Thoracic aorta (tissue), 2 donors: ENCODE data around the gene MUL1. TPM values are rescaled to one million over a fixed set of nuclear protein-coding genes. Genes with fewer than 3 reads are reported as not detected.
"Not testable (repeated sequence)": the region's sequence is repeated elsewhere in the genome, so short reads cannot be mapped to it uniquely, and the experiment has no call there.

Experiments used
- ATAC-seq: fragments of 150-250 bp; one replicate; pipeline ENCODE4 v1.8.0; 2017; ENCODE audit warnings: low read depth; ENCODE audit not compliant: insufficient number of reproducible peaks, low FRiP score
- DNase-seq: peaks from one replicate; pipeline ENCODE4 v3.0.0-alpha.2; 2020; ENCODE audit warnings: low spot score
- H3K27ac ChIP-seq, 2 donors: fragments of 200-600 bp; sonication (generic); 1 replicate in 1 of 2; 2 replicates in 1 of 2; pipeline ENCODE4 v1.5.1; 2016; ENCODE audit warnings: mild to moderate bottlenecking in 2 of 2, moderate library complexity in 2 of 2
- H3K27me3 ChIP-seq: fragments of 200-600 bp; sonication (generic); replicated peaks from 2 replicates; pipeline ENCODE4 v1.6.0; 2016; ENCODE audit warnings: mild to moderate bottlenecking; ENCODE audit not compliant: insufficient read depth
- H3K36me3 ChIP-seq: fragments of 200-600 bp; sonication (generic); one replicate; pipeline ENCODE4 v1.5.1; 2016
- H3K4me1 ChIP-seq, 2 donors: fragments of 200-600 bp; sonication (generic); 1 replicate in 1 of 2; 2 replicates in 1 of 2; pipeline versions ENCODE4 v1.5.1 to v1.6.0; 2016; ENCODE audit warnings: low read depth in 2 of 2, mild to moderate bottlenecking in 1 of 2; ENCODE audit not compliant: control insufficient read depth in 1 of 2
- H3K4me3 ChIP-seq: fragments of 200-600 bp; sonication (generic); 2 replicates; pipeline ENCODE4 v1.5.1; 2016; ENCODE audit warnings: mild to moderate bottlenecking
- H3K9me3 ChIP-seq: fragments of 200-600 bp; sonication (generic); 2 replicates; pipeline ENCODE4 v1.5.1; 2016
- total RNA-seq, 2 donors: library from RNA; depleted of rRNA; stranded (reverse); fragments of >200 nt; gene quantifications; one replicate each; pipeline versions ENCODE4 v1.1.0 to v1.2.3, GENCODE V29; 2016
- TF ChIP-seq, protein P1 (sequence below): fragments of 200-600 bp; sonication (generic); IDR thresholded peaks from one replicate; pipeline ENCODE4 v1.5.1; 2019; ENCODE audit warnings: antibody characterized with exemption

The MUL1 gene
- total RNA-seq, 2 donors from 2014 or later: 27.2 to 41.8 TPM

GRCh38 chr1:20528221-20528620 is 20.3 kb upstream of the MUL1 start:
- peaks cover 3% of the 10 kb centered on the region for H3K27me3 ChIP-seq

DNA sequence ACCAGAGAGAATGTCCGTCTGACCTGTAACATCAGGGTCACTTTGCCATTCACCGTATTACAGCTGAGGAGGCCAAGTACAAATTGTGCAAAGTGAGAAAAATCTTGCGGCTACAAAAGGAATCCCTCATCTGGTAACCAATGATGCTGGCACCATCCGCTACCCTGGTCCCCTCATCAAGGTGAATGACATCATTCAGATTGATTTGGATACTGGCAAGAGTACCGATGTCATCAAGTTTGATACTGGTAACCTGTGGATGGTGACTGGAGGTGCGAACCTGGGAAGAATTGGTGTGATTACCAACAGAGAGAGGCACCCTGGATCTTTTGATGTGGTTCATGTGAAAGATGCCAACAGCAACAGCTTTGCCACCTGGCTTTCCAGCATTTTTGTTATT is 18.3 kb upstream of the MUL1 start:
- H3K27ac ChIP-seq: no peak overlapping the region
- no peak for ATAC-seq
- TF ChIP-seq, protein P1, sequence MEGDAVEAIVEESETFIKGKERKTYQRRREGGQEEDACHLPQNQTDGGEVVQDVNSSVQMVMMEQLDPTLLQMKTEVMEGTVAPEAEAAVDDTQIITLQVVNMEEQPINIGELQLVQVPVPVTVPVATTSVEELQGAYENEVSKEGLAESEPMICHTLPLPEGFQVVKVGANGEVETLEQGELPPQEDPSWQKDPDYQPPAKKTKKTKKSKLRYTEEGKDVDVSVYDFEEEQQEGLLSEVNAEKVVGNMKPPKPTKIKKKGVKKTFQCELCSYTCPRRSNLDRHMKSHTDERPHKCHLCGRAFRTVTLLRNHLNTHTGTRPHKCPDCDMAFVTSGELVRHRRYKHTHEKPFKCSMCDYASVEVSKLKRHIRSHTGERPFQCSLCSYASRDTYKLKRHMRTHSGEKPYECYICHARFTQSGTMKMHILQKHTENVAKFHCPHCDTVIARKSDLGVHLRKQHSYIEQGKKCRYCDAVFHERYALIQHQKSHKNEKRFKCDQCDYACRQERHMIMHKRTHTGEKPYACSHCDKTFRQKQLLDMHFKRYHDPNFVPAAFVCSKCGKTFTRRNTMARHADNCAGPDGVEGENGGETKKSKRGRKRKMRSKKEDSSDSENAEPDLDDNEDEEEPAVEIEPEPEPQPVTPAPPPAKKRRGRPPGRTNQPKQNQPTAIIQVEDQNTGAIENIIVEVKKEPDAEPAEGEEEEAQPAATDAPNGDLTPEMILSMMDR: no peak
- H3K4me3 ChIP-seq: no peak overlapping the region
- H3K27me3 ChIP-seq: peaks cover 3% of the 10 kb centered on the region
- H3K4me1 ChIP-seq: no peaks in the 10 kb centered on the region
- H3K9me3 ChIP-seq: no peaks in the 10 kb centered on the region
- no peak for DNase-seq
- H3K36me3 ChIP-seq: no peaks in the 10 kb centered on the region

More at GRCh38 chr1:20528221-20528620, 20.3 kb upstream of the MUL1 start:
- TF ChIP-seq, protein P1: no peak
- H3K9me3 ChIP-seq: no peaks in the 10 kb centered on the region
- no peaks in the 10 kb centered on the region for H3K36me3 ChIP-seq
- H3K4me1 ChIP-seq: no peaks in the 10 kb centered on the region
- H3K4me3 ChIP-seq: no peak overlapping the region
- H3K27ac ChIP-seq: no peak overlapping the region
- DNase-seq (no peak), ATAC-seq (no peak)

GRCh38 chr1:20521960-20522861 is 14.3 kb upstream of the MUL1 start:
- DNase-seq: peak; percentile 43
- Histone ChIP-seq H3K27ac (no peak overlapping the region), H3K4me1 (no peaks in the 10 kb centered on the region), H3K4me3 (no peak overlapping the region), H3K9me3 (no peaks in the 10 kb centered on the region), H3K36me3 (no peaks in the 10 kb centered on the region), H3K27me3 (no peaks in the 10 kb centered on the region)
- TF ChIP-seq, protein P1: peak; percentile 88
- no peak for ATAC-seq

DNA sequence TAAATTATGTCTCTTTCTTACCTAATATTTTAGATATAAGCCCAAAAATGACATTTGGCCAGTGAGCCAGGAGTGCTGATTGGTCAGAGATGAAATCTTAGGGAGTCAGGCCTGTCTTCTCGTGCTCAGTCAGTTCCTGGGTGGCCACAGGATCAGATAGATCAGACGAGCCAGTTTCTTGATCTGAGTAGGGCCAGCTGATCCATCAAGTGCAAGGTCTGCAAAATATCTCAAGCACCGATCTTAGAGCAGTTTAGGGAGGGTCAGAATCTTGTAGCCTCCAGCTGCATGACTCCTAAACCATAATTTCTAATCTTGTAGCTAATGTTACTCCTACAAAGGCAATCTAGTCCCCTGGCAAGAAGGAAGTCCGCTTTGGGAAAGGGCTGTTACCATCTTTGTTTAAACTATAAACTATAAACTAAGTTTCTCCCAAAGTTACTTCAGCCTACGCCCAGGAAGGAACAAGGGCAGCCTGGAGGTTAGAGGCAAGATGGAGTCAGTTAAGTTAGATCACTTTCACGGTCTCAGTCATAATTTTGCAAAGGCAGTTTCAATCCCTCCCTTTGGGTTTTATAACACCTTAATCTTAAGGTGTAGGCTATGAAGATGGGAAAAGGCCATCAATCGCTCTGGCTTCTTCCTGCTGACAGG is 11.8 kb upstream of the MUL1 start:
- not testable (repeated sequence) for H3K27me3 ChIP-seq, ATAC-seq, H3K4me1 ChIP-seq, H3K9me3 ChIP-seq, H3K36me3 ChIP-seq, H3K4me3 ChIP-seq, DNase-seq, H3K27ac ChIP-seq

DNA sequence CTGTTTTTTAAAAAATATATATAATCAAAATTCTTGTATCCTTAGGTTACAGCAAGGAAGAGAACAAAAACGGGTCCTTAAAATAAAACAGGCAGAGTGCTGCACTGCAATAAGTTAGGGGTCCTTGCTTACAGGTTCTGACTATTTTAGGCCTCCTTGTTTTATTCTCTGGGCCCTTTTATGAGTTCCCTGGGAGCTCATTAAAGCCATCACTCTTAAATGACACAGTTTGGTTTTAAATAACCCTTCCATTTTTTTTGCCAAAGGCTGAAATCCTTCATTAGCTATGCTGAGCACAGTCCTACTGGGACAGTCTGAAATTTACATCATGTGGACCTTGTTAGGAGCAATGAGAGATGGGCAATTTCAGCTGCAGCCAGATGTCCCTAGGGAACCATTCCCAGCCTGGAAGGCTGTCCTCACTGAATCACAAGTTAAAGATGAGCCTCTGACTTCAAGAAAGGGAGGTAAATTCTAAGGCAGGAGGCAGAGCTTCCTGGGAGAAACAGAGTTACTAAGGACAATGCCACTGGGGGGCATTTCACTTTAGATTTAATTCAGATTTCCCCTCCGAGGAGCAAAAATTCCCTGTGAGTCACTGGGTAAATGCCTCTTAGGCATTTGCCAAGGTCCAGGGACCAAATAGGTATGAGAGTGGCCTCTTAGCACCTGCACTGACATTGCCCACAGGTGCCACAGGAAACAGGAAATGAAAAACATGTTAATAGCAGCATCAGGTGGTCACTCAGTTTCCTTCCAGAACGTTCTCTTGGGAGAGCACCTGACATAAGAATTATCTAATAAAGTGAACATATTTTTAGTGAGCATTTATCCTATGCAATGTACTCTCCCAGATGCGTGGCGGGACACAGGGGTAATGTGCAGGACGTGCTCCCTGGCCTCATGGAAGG is 3.8 kb upstream of the MUL1 start:
- Histone ChIP-seq H3K4me3 (no peak overlapping the region), H3K27ac (no peak overlapping the region), H3K27me3 (no peaks in the 10 kb centered on the region), H3K36me3 (no peaks in the 10 kb centered on the region), H3K4me1 (peaks cover 7 to 14% of the 10 kb centered on the region in 2 donors), H3K9me3 (no peaks in the 10 kb centered on the region)
- TF ChIP-seq, protein P1: no peak
- ATAC-seq (no peak), DNase-seq (no peak)
